AG09309 (cell line): Measurements from ENCODE around the gene TUBB1.
A peak's percentile ranks its signal among the peaks of the same experiment; 100 is the strongest.

Source experiments
- DNase-seq: peaks from one replicate; pipeline ENCODE4 v3.0.0-alpha.2; 2010; ENCODE audit warnings: low read depth
- H3K4me3 ChIP-seq: 2 replicates; pipeline ENCODE4 v1.5.1; 2011; ENCODE audit warnings: mild to moderate bottlenecking, low read depth, low read length, moderate library complexity; ENCODE audit not compliant: control insufficient read depth
- CTCF ChIP-seq: IDR thresholded peaks from 2 replicates; pipeline ENCODE4 v1.5.1; 2011; ENCODE audit warnings: mild to moderate bottlenecking, low read depth, low read length, inconsistent platforms; ENCODE audit not compliant: insufficient read depth, control insufficient read depth; ENCODE audit errors: missing control alignments

TUBB1 gene

GRCh38 chr20:59027741-59028320 is 8.6 kb downstream of the TUBB1 start:
- peak; percentile 56 for DNase-seq
- TF ChIP-seq CTCF = no peak
- no peak overlapping the region for H3K4me3 ChIP-seq

- no peak for DNase-seq
- TF ChIP-seq CTCF = no peak
- no peak overlapping the region for H3K4me3 ChIP-seq
These were observed 9.6 kb downstream of the TUBB1 start for GRCh38 chr20:59028812-59029211.

GRCh38 chr20:59030911-59031563 is 11.8 kb downstream of the TUBB1 start:
- TF ChIP-seq CTCF = no peak
- no peak for DNase-seq
- peak overlapping the region; percentile 75 for H3K4me3 ChIP-seq

- TF ChIP-seq CTCF = no peak
- DNase-seq = no peak
- peak overlapping the region; percentile 75 for H3K4me3 ChIP-seq
These were observed 12.4 kb downstream of the TUBB1 start for GRCh38 chr20:59031564-59032022.

GRCh38 chr20:59032023-59032712 is 12.9 kb downstream of the TUBB1 start, which contains the start of gene ATP5F1E:
Gene ATP5F1E (minus strand): TSS chr20:59032335. CDS start chr20:59032251, 84 bp downstream.
- no peak for TF ChIP-seq CTCF
- peak; percentile 62 for DNase-seq

GRCh38 chr20:59032713-59033059 is 13.5 kb downstream of the TUBB1 start:
- DNase-seq = no peak

More at GRCh38 chr20:59032023-59032712, 12.9 kb downstream of the TUBB1 start, which contains the start of gene ATP5F1E:
- H3K4me3 ChIP-seq = peak within 1 kb of the TSS; percentile 75

More at GRCh38 chr20:59032713-59033059, 13.5 kb downstream of the TUBB1 start:
- H3K4me3 ChIP-seq = peak overlapping the region; percentile 59
- TF ChIP-seq CTCF = no peak
